Ramos (cell line): ENCODE measurements around the gene DOCK10.

Experiments
- in situ Hi-C: fragments of 300-500 bp; cut with MboI; formaldehyde crosslinking; loops from one replicate; pipeline ENCODE4 v1.14.3; 2022; ENCODE audit warnings: low sequenced_read_pairs; ENCODE audit not compliant: unreplicated experiment

DOCK10 gene

GRCh38 chr2:224802407-224802806 lies 239.9 kb downstream of the DOCK10 start:
- in situ Hi-C loops: no loop called here

- in situ Hi-C loops: no loop called here
These were observed 240.9 kb downstream of the DOCK10 start for GRCh38 chr2:224801360-224801759.

- in situ Hi-C loops: no loop called here
These were observed 242.6 kb downstream of the DOCK10 start for GRCh38 chr2:224799691-224800090.

DNA sequence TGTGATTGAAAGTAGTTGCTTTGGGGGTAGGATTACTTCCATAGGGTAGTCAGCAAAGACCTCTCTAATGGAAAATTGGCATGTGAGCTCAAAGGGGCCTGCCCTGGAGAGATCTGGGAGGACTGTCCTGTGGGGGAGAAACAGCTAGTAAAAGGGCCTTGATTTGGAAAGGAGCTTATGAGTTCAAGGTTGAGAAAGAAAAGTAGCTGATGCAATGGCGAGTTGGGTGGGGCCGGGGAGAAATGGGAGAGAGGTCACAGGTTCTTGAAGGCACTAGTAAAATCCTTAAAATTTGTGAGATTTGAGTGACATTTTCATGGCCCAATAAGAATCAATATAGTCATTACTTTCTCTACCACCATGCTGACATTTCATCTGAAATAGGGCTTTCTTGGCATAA lies 244.1 kb downstream of the DOCK10 start:
- in situ Hi-C loops: no loop called here

GRCh38 chr2:224796695-224797305 lies 245.5 kb downstream of the DOCK10 start:
- in situ Hi-C loops: no loop called here

- in situ Hi-C loops: no loop called here
These were observed 248.3 kb downstream of the DOCK10 start for GRCh38 chr2:224793946-224794345.

GRCh38 chr2:224786848-224787247 lies 255.4 kb downstream of the DOCK10 start:
- in situ Hi-C loops: no loop called here

DNA sequence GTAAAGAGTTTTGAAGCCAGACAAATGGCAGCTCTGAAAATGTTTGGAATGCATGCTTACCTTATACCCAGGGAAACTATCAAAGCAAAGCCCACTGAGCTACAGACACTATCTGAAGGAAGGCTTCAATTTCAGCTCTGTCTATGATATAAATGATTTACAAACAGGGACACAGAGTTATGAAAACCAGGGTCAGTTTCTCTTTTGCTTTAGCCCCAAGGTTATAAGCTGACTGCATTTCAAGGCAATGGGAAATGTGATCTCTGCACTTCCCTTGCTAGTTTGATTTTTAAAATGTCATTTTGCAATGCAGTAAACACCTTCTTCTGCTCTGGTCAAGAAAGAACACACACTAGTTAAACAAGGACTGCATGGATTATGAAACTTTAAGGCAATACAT lies 260.9 kb downstream of the DOCK10 start:
- in situ Hi-C loops: no loop called here

GRCh38 chr2:224780823-224781222 lies 261.4 kb downstream of the DOCK10 start:
- in situ Hi-C loops: no loop called here

DNA sequence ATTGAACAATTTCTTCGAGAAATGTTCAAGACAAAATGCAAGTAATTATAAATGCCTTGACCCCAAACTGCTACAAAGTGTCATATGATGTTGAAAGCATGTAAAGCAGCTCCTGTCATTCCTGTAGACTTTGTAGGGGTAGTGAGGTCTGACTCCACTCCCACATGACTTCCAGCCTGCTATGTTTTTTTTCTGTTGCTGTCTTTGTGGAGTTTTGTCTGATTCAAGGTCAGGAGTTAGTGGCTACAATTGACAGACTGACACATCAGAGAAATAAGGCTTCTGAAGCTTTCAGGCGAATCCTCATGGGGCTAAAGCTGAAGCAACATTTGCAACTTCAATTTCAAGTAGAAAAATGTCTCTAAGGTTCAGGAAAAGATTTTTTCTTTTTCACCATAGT lies 262.2 kb downstream of the DOCK10 start:
- in situ Hi-C loops: no loop called here

- in situ Hi-C loops: loop anchor here (10.0 kb wide), 1 partner anchor 424 kb away; no protein-coding TSS in a partner anchor
These were observed 263.8 kb downstream of the DOCK10 start for GRCh38 chr2:224778474-224778877.

- in situ Hi-C loops: loop anchor here (10.0 kb wide), 1 partner anchor 423 kb away; no protein-coding TSS in a partner anchor
These were observed 264.7 kb downstream of the DOCK10 start for GRCh38 chr2:224777559-224777930.

- in situ Hi-C loops: loop anchor here (10.0 kb wide), 1 partner anchor 422 kb away; no protein-coding TSS in a partner anchor
These were observed 265.3 kb downstream of the DOCK10 start for GRCh38 chr2:224776795-224777558.

- in situ Hi-C loops: loop anchor here (10.0 kb wide), 1 partner anchor 421 kb away; no protein-coding TSS in a partner anchor
These were observed 266.6 kb downstream of the DOCK10 start for GRCh38 chr2:224775647-224776046.

- in situ Hi-C loops: loop anchor here (10.0 kb wide), 1 partner anchor 420 kb away; no protein-coding TSS in a partner anchor
These were observed 267.5 kb downstream of the DOCK10 start for GRCh38 chr2:224774735-224775134.

- in situ Hi-C loops: loop anchor here (10.0 kb wide), 1 partner anchor 418 kb away; no protein-coding TSS in a partner anchor
These were observed 269.8 kb downstream of the DOCK10 start for GRCh38 chr2:224772494-224772893.

DNA sequence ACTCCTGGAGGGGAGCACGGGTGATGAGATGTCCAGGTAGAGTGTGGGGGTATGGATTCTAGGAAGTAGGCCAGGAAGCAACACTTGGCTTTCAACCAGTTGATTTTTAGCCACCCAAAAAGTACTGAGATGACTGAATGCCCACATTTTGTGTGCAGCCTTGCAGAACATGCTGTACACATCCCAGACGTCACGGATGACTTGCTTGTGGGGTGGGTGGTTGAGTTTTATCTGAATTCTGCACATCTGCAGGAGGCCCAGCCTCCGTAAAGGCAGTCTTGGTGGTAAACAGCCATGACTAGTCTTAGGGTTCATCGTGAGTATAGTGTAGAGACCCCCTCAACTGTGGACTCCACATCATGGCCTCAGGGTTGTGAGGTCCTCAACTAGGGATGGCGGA lies 272.8 kb downstream of the DOCK10 start:
- in situ Hi-C loops: no loop called here

DNA sequence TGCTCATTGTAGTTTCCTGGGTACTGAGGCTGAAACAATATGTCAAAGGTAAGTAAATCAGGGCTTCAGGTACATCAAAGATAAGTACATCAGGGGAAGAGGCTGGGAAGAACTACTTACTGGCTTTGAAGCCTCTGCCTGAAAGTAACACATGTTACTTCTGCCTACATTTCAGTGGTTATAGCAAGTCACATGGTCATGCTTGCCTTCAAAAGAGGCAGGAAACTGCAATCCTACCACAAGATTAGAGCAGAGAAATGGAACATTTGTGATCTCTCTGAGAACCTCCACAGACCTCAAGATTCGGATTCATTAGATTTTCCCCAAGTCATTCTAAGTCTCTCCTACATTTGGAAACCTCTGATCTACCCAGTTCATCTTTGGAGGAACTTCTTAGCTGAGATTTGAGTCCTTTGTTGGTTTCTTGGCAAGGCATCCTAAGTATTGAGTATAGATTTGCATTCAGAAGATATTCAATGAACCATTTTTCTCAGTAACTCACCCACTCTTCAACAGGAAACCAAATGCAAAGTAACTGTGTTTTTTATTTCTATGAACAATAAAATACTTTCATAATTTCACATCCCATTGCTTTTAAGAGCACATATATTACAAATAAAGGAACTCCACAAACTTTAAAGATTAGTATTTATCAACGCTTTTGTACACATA lies 277.6 kb downstream of the DOCK10 start:
- in situ Hi-C loops: no loop called here

DNA sequence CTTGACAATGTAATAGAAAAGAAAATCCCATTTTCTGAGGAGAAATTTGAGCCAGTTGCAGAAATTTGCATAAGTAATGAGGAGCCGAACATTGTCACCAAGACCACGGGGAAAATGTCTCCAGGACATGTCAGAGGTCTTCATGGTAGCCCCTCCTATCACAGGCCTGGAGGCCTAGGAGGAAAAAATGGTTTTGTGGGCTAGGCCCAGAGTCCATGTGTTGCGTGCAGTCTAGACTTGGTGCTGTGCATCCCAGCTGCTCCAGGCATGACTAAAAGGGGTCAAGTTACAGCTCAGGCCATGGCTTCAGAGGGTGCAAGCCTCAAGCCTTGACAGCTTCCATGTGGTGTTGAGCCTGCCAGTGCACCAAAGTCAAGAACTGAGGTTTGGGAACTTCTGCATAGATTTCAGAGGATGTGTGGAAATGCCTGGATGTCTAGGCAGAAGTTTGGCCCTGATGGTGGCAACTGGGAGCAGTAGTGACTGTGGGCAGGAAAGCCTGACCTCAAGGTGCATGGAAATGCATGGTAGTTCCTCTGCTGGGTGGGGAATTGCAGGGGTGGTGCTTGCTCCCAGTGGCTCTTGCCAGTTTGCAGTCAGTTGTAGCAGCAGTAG lies 284.2 kb downstream of the DOCK10 start:
- in situ Hi-C loops: no loop called here

DNA sequence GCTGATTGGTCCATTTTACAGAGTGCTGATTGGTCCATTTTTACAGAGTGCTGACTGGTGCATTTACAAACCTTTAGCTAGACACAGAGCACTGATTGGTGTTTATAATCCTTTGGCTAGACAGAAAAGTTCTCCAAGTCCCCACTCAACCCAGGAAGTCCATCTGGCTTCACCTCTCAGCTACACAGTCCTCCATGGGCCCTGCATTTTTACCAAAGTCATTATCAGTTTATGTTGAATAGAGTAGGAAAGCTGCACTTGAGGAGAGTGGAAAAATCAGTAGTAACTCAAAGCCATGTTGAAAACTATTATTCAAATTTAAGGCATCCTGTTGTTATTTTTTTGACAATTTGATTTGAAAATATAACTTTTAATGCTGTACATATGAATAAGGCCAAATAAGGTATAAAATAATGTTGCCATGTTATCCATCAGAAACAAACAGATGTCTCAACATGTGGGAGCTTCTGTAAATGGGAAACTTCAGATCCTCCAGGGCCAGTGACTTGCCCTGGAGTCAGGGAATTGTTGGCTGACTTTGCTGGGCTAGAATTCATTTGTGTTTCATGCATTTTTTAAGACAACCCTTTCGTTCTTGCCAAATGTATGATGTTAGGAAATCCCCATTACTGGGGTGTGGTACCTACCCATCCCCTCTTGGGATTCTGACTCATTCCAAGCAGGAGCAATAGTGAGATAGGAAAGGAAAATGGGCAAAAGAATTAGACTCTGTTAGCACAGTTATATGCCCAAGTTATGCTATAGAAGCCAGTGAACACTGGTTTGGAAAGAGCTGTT lies 288.3 kb downstream of the DOCK10 start:
- in situ Hi-C loops: no loop called here
